T-helper 1 cell (primary cell): Measurements from ENCODE around the gene ACCS.
A peak's percentile ranks its signal among the peaks of the same experiment; 100 is the strongest.

Source experiments
- DNase-seq, 5 donors: peaks; one replicate each; pipeline ENCODE4 v3.0.0-alpha.2; 2012 to 2020

The ACCS gene

DNA sequence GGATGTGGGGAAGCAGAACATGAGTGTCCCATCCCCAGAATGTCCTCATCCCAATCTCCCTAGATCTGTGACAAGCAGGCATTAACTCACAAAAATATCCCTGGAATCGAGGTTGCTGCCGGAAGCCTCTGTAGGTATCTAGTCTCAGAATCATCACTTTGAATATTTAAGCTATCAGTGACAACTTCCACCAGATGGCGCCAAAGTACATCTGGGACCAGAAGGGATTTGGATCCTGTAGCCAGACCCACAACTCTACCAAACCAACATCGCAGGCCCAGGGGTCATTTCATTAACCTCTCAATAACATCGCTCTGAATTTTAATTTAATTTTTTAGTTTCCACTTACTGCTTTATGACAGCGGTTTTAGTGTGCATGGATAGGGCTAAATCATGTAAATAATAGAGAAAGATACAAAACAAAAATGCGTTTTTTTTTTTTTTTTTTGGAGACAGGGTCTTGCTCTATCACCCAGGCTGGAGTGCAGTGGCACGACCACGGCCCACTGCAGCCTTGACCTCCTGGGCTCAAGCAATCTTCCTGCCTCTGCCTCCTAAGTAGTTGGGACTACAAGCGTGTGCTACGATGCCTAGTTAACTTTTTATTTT lies 28.3 kb downstream of the ACCS start:
- DNase-seq = peak; percentile 49 to 80 (median 76)

DNA sequence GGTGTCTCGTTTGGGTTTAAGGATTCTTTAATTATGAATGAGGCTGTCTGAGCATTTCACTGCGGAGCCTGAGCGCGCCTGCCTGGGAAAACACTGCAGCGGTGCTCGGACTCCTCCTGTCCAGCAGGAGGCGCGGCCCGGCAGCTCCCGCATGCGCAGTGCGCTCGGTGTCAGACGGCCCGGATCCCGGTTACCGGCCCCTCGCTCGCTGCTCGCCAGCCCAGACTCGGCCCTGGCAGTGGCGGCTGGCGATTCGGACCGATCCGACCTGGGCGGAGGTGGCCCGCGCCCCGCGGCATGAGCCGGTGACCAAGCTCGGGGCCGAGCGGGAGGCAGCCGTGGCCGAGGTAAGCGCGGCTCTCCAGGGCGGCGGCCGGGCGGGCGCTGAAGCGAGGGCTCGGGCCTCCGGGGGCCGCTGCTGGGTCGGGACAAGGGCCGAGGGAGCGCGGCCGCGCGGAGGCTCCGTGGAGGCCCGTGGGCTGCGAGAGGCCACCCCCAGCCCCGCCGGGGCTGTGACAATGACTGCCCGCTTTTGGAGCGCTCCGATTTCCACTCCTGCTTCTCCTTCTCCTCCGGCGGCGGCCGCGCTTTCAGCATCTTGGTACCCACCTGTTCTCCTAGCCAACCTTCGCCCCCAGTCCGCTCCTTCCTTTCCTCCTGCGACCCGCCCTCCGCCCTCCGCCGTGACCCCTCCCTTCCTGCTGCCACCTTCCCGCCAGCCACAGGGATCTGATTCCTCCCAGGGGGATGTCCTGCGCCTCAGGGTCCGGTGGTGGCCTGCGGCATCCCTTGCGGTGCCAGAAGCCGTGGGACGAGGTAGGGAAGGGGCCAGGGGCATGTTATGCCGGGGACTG lies 29.7 kb downstream of the ACCS start, which contains the start of gene EXT2:
Gene EXT2, plus strand, starts transcription at position 173 of the 854 bp plus-strand sequence. CDS start 12,035 bp downstream, outside the sequence.
- DNase-seq = peak; percentile 71 to 84 (median 81)

DNA sequence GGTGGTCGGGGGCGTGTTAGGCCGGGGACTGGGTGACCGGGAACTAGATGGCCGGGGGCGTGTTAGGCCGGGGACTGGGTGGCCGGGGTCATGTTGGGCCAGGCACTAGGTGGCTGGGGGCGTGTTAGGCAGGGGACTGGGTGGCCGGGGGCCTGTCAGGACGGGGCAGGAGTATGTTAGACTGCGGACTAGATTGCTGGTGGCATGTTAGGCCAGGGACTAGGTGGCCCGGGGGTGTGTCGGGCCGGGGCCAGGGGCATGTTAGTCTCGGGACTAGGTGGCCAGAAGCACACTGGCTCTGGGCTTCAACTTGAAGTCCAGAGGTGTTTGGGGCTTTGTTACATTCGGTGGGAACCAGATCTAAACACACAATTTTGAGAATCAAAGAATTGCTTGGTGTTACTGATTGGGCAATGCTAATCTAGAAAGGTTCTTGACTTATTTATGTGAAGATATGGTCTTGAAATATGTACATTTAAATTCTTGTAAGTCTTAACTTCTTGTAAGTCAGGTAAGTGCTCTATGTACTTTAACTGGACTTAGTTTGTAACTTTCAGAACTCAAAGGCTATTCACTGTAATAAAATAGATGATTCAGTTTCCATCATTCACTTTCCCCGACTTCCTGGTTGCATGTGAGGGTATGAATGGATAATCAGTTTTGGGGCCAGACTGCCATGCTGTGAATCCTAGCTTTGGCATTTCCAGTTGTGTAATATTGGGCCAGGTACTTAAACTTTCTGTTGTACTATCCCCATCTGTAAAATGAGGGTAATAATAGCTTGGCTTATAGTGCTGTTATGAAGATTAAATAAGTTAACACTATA lies 30.5 kb downstream of the ACCS start:
- peak in 1 of 5 donors; percentile 3 for DNase-seq

- DNase-seq = no peak
Observed at GRCh38 chr11:44097821-44098220, 31.8 kb downstream of the ACCS start.

DNA sequence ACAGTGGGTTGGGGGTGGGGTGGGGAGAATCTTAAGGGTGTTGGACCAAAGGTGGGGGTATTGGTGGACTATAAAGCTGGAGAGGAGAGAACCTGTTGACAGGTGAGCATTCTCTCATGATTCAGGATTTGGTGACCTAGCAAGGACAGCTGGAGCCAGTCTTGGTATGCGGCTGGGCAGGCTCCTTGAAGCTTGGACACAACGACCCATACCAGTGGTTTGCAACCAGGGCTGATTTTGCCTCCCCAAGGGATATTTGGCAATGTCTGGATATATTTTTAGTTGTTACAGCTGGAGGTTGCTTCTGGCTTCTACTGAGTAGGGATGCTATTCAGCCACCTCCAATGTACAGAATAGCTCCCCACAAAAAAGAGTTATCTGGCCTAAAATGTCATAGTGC lies 35.0 kb downstream of the ACCS start:
- DNase-seq = no peak

DNA sequence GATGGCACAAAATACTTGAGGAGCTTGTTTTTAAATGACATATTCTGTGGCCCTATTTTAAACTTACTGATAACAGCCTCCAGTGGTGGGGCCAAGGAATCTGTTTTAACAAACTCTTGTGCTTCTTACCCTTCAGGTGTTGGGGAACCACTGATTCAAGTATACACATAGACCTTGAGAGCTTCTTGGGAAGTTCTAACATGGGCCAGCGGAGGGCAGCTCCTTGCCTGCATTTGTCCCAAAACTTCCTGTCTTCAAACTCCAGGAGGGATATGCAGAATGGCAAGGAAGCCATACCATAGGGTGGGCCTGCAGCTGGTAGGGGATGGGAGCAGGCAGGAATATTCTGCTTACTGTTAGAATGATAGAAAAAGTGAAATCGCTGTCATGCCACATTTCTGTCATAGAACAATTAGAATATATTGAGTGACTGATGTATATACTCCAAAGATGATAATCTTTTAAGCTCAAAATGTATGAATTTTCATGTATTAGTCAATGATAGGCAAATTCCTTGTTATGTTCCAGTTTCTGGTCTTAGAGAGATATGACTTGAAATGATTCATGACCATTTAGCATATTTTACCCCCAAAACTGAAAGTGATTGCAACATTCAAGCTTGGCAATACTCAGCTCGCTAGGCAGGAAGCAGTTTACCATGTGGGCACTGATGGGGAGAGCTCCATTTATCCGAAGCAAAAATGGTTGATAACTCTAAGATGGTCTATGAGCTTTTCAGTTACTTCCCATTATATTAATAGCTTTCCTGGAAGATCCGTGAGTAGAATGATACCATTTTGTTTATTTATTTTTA lies 38.6 kb downstream of the ACCS start:
- DNase-seq = peak in 1 of 5 donors; percentile 11

GRCh38 chr11:44108260-44108659 lies 42.2 kb downstream of the ACCS start:
- no peak for DNase-seq

- DNase-seq = peak in 2 of 5 donors; percentile 26 to 44
Observed at GRCh38 chr11:44110231-44110679, 44.2 kb downstream of the ACCS start.

DNA sequence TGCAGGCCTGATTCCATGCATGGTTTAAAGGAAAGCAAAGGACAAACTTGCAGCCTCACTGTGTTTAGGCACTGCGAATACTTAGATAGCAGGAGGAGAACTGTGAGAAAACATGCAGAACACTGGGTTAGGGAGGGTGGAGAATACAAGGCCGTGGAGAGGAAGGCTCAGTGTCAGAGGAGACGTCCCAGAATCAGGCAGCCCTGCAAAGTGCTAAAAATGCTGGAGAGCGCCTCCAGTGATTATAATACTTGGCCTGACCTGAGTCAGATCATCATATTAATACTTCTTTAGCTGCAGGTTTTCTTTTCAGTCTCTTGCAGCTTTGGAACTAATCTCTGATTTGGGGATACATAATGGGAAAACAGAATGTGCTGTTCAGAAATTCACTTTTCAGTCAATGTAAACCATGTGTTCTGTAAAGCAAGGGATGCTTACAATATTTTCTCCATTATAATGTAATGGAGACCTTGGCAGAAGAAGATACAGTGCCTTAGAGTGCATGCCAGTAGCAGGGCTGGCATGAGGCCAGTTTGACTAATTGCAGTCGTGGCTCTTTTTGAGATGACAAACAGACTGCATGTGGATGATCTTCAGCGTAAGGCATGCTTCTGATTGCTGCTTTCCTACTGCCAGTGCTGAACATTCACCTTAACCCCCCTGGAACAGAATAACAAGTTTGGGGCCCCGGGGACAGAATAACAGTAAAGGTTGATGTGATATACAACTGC lies 46.2 kb downstream of the ACCS start:
- no peak for DNase-seq

- DNase-seq = no peak
Observed at GRCh38 chr11:44113018-44113417, 46.9 kb downstream of the ACCS start.

- no peak for DNase-seq
Observed at GRCh38 chr11:44113572-44113971, 47.5 kb downstream of the ACCS start.

DNA sequence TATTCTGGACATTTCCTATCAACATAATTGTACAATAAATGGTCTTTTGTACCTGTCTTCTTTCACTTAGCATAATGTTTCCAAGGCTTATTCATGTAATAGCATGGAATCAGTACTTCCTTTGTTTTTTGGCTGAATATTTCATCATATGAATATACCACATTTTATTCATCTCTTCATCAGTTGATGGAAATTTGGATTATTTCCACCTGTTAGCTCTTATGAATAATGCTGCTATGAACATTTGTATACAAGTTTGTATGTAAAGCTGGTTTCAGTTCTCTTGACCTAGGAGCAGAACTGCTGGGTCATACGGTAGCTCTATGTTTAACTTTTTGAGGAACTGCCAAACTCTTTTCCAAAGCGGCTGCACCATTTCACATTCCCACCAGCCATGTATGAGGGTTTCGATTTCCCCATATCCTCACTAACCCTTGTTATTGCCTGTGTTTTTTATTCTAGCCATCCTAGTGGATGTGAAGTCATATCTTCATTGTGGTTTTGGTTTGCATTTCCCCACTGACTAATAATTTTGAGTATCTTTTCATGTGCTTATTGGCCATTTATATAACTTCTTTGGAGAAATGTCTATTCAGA lies 50.3 kb downstream of the ACCS start:
- no peak for DNase-seq

DNA sequence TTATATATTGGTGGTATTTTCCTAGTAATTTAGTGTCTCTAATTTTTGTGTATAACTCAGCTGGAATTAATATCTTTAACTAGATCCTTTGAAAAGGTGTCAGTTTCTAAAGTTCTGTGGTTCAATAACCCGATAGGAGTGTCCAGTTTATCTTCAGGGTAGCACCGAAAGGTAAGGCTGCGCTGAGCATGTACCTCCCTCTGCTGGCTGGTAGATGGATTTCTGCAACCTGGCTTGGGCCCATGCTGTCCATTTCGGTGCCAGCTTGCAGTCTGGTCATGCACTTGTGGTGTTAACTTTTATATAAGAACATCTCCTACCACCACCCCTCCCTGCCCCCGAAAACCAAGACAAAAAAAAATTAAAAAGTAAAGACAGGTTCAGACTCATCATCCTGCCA lies 54.1 kb downstream of the ACCS start:
- DNase-seq = no peak

GRCh38 chr11:44125598-44125997 lies 59.5 kb downstream of the ACCS start:
- DNase-seq = no peak

- no peak for DNase-seq
Observed at GRCh38 chr11:44126304-44126703, 60.2 kb downstream of the ACCS start.

GRCh38 chr11:44127130-44127529 lies 61.1 kb downstream of the ACCS start:
- no peak for DNase-seq

GRCh38 chr11:44128729-44129128 lies 62.7 kb downstream of the ACCS start:
- DNase-seq = no peak

DNA sequence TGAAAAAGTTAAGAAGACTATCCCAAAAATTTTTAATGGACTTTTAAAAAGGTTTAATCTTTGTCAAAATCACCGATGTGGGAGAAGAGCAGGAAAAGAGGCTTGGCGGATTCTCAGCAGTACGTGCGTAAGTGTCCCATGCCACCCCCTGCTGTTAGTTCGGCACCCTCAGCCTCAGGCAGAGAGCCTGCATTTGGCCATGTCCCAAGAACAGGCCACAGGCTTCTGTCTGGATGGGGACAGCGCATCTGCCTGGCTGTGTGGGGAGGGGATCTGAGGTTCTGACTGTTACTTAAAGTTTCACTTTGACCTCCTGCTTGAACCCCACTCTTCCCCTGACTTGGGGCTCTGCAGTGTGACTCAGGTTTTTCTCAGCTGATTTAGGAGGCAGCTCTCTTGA lies 64.7 kb downstream of the ACCS start:
- DNase-seq = no peak

DNA sequence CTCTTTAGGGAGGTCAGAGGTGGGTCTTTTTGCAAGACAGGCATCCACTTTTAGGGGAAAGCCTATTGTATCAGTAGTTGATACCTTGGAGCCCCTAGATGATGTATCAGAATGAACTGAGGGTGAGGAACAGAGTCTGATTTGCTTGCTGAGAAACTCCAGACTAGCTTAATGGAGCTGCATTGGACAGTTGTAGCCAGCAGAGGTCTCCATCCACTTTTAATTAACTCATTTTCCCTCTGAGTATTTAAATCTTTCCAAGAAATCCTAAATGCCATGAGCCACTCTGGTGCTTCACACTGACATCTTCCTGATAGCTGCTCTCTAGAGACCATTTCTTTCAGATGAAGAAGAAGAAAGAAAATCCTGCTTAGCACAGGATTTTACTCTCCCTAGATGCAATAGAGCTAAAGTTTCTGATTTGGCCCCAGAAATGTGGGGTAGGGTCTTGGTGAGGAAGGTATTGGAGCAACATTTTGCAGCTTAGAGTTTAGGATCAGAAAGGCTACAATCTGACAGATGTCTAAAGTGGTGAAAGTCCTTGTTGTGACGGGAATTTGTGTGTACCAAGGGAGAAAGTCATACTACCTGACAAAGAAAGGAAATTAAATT lies 67.4 kb downstream of the ACCS start:
- DNase-seq = peak in 1 of 5 donors; percentile 2
